KMS-11 (cell line): ENCODE data around the gene CDA.

Experiments
- H2AFZ ChIP-seq: fragments of 200-600 bp; sonication (generic); 2 replicates; pipeline ENCODE4 v1.6.1; 2016; ENCODE audit warnings: antibody characterized with exemption, mixed run types, low read depth
- H3K27ac ChIP-seq: fragments of 200-600 bp; sonication (generic); 2 replicates; pipeline ENCODE4 v1.6.1; 2016; ENCODE audit warnings: mild to moderate bottlenecking, mixed run types
- H3K27me3 ChIP-seq: fragments of 200-600 bp; sonication (generic); 2 replicates; pipeline ENCODE4 v1.6.1; 2017; ENCODE audit warnings: mild to moderate bottlenecking, low read depth, mixed run types, moderate library complexity; ENCODE audit not compliant: insufficient read depth
- H3K36me3 ChIP-seq: fragments of 200-600 bp; sonication (generic); 2 replicates; pipeline ENCODE4 v1.6.1; 2017; ENCODE audit warnings: mild to moderate bottlenecking, mixed run types; ENCODE audit not compliant: insufficient read depth
- H3K4me1 ChIP-seq: fragments of 200-600 bp; sonication (generic); 2 replicates; pipeline ENCODE4 v1.6.1; 2016; ENCODE audit warnings: mild to moderate bottlenecking, low read depth, mixed run types; ENCODE audit not compliant: poor library complexity, severe bottlenecking
- H3K4me2 ChIP-seq: fragments of 200-600 bp; sonication (generic); 2 replicates; pipeline ENCODE4 v1.7.0; 2016; ENCODE audit warnings: mild to moderate bottlenecking, mixed run types
- H3K4me3 ChIP-seq: fragments of 200-600 bp; sonication (generic); IDR thresholded peaks from 2 replicates; pipeline ENCODE4 v1.6.1; 2017; ENCODE audit warnings: low read depth, low read length, mixed read lengths; ENCODE audit not compliant: insufficient read depth
- H3K79me2 ChIP-seq: fragments of 200-600 bp; sonication (generic); 2 replicates; pipeline ENCODE4 v1.6.1; 2016; ENCODE audit warnings: low read depth, mixed run types; ENCODE audit not compliant: insufficient read depth
- H3K9ac ChIP-seq: fragments of 200-600 bp; sonication (generic); 2 replicates; pipeline ENCODE4 v1.6.1; 2016; ENCODE audit warnings: mild to moderate bottlenecking, mixed run types
- H4K20me1 ChIP-seq: fragments of 200-600 bp; sonication (generic); 2 replicates; pipeline ENCODE4 v1.6.1; 2016; ENCODE audit warnings: mild to moderate bottlenecking, mixed run types; ENCODE audit not compliant: insufficient read depth
- TF ChIP-seq, protein P1 (sequence below): fragments of 200-600 bp; sonication (generic); conservative IDR thresholded peaks from 2 replicates; pipeline ENCODE4 v1.6.1; 2017; ENCODE audit warnings: low read depth, mild to moderate bottlenecking, antibody characterized with exemption, low read length, moderate library complexity, mixed read lengths

Gene CDA

DNA sequence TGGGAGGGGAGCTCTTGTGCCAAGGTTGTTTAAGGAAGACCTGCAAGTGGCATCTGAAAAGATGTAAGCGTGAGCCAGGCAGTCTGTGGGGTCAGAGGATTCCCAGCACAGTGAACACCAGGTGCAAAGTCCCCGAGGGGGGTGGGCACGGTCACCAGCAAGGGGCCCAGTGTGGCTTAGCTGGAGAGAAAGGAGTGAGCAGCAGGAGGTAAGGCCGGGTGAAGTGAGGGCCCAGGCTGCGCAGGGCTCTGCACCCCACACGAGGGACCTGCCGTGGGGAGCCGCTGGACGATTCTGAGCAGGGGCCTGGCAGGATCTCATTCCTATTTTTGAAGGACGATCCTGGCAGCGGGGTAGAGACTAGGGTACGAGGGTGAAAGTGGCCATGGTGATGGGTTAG is 68.1 kb downstream of the CDA start:
- Histone ChIP-seq H3K4me1 (peaks cover 17% of the 10 kb centered on the region), H4K20me1 (no peaks in the 10 kb centered on the region), H2AFZ (no peak overlapping the region), H3K4me2 (no peak overlapping the region), H3K4me3 (no peak overlapping the region), H3K36me3 (no peaks in the 10 kb centered on the region), H3K79me2 (peaks cover 30% of the 10 kb centered on the region), H3K9ac (no peak overlapping the region), H3K27ac (no peak overlapping the region), H3K27me3 (no peaks in the 10 kb centered on the region)
- TF ChIP-seq, protein P1, sequence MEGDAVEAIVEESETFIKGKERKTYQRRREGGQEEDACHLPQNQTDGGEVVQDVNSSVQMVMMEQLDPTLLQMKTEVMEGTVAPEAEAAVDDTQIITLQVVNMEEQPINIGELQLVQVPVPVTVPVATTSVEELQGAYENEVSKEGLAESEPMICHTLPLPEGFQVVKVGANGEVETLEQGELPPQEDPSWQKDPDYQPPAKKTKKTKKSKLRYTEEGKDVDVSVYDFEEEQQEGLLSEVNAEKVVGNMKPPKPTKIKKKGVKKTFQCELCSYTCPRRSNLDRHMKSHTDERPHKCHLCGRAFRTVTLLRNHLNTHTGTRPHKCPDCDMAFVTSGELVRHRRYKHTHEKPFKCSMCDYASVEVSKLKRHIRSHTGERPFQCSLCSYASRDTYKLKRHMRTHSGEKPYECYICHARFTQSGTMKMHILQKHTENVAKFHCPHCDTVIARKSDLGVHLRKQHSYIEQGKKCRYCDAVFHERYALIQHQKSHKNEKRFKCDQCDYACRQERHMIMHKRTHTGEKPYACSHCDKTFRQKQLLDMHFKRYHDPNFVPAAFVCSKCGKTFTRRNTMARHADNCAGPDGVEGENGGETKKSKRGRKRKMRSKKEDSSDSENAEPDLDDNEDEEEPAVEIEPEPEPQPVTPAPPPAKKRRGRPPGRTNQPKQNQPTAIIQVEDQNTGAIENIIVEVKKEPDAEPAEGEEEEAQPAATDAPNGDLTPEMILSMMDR, result no peak

DNA sequence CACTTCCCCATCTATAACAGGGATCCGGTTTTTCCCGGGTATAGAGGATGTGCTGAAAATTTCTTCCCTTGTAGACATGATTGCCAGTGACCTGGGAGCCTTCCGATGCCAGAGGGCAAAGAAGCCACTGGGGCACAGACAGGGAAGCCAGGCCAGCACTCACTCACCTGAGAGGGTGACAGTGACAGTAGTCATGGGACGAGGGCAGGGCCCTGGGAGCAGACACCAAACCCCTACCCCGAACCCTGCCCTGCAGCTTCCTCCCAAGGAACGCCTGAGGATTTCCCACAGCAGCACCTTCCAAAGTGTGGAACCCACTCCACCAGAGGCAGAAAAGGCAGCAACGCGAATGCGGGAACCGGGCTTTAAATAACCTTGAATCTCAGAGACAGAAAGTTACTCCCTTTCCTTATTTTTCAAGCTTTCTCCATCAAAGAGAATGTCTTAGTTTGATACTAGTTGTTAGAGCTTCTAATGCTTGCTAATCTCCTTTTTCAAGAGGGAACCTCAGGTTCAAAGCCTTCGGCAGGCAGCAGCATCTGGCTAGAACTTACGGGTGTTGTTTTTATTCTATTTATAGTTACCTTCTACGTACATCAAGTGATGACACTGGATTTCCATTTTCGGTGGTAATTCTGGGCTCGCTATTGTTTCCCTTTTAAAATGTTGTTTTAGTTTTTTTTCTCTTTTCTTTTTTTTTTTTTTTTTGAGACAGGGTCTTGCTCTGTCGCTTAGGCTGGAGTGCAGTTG is 69.4 kb downstream of the CDA start:
- no peak overlapping the region for H3K9ac ChIP-seq
- H4K20me1 ChIP-seq, result no peaks in the 10 kb centered on the region
- no peak overlapping the region for H3K4me3 ChIP-seq
- H3K4me2 ChIP-seq, result no peak overlapping the region
- H3K27ac ChIP-seq, result no peak overlapping the region
- no peaks in the 10 kb centered on the region for H3K27me3 ChIP-seq
- H3K36me3 ChIP-seq, result no peaks in the 10 kb centered on the region
- no peak overlapping the region for H2AFZ ChIP-seq
- H3K4me1 ChIP-seq, result peaks cover 19% of the 10 kb centered on the region
- TF ChIP-seq, protein P1, result no peak
- H3K79me2 ChIP-seq, result peaks cover 30% of the 10 kb centered on the region

DNA sequence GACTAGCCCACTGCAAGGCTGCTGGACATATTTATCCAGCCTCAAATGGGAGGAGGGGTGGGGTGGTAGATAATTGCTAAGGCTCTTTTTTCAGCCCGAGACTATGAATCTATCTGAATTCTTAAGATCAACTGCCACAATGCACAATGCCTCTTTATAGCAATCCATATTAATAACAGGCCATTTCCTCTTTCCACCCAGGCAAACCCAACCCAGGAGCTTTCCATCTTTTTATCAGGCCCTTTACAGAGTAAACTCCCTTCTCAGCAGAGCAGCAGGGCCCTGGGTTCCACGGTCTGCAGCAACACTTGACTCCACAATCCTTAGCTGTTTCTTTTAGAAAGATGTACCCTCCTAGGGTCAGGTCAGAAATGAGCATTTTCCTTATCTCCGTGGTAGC is 71.5 kb downstream of the CDA start:
- Histone ChIP-seq H3K4me3 (no peak overlapping the region), H3K4me1 (peaks cover 19% of the 10 kb centered on the region), H4K20me1 (no peaks in the 10 kb centered on the region), H2AFZ (peak overlapping the region; percentile 77), H3K27me3 (no peaks in the 10 kb centered on the region), H3K79me2 (peaks cover 30% of the 10 kb centered on the region), H3K4me2 (peak overlapping the region; percentile 99), H3K9ac (peak overlapping the region; percentile 66), H3K36me3 (no peaks in the 10 kb centered on the region), H3K27ac (no peak overlapping the region)
- TF ChIP-seq, protein P1, result no peak

DNA sequence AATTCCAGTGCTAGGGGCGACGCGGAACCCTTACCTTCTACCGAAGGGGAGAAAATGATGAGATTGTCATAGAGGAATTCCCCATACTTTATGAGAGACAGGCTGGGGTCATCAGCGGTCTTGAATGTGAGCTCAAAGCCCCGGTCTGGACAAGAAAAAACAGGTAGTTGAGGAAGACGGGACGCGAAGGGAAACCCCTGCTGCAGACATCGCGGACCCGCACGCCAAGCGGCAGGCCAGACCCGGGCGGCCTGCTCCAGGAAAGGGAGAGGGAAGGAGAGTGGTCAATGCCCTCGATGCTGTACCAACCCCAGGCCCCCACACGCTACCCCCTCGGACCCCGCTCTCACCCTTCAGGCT is 71.9 kb downstream of the CDA start:
- TF ChIP-seq, protein P1, result no peak
- Histone ChIP-seq H2AFZ (peak overlapping the region; percentile 77), H3K36me3 (no peaks in the 10 kb centered on the region), H3K4me1 (peaks cover 19% of the 10 kb centered on the region), H3K27me3 (no peaks in the 10 kb centered on the region), H3K27ac (no peak overlapping the region), H4K20me1 (no peaks in the 10 kb centered on the region), H3K4me3 (no peak overlapping the region), H3K79me2 (peaks cover 30% of the 10 kb centered on the region), H3K9ac (peak overlapping the region; percentile 66), H3K4me2 (peak overlapping the region; percentile 99)
